GM18858 (cell line): ENCODE measurements around the gene SIAH1.
"Not testable (repeated sequence)": the region's sequence is repeated elsewhere in the genome, so short reads cannot be mapped to it uniquely, and the experiment has no call there.

Experiments
- ATAC-seq: cut with Tn5 transposase; IDR thresholded peaks from one replicate; pipeline ENCODE4 v1.9.1; 2021; ENCODE audit not compliant: unreplicated experiment

SIAH1 gene

GRCh38 chr16:48385253-48386150 lies at the start of gene SIAH1:
Gene SIAH1, minus strand, starts transcription at chr16:48385413. Its CDS starts 22,985 bp downstream, at chr16:48362428.
- peak; percentile 37 for ATAC-seq

GRCh38 chr16:48434653-48435317 lies 49.6 kb upstream of the SIAH1 start:
- no peak for ATAC-seq

GRCh38 chr16:48433850-48434530 lies 48.8 kb upstream of the SIAH1 start:
- ATAC-seq, result no peak

- no peak for ATAC-seq
Measured at GRCh38 chr16:48433116-48433849, 48.1 kb upstream of the SIAH1 start.

GRCh38 chr16:48432136-48432535 lies 46.9 kb upstream of the SIAH1 start:
- peak; percentile 84 for ATAC-seq

- ATAC-seq, result no peak
Measured at GRCh38 chr16:48430890-48431289, 45.7 kb upstream of the SIAH1 start.

GRCh38 chr16:48426244-48427141 lies 41.3 kb upstream of the SIAH1 start:
- no peak for ATAC-seq

GRCh38 chr16:48422537-48422936 lies 37.3 kb upstream of the SIAH1 start:
- ATAC-seq, result no peak

GRCh38 chr16:48421741-48422140 lies 36.5 kb upstream of the SIAH1 start:
- ATAC-seq, result no peak

- ATAC-seq, result no peak
Measured at GRCh38 chr16:48420437-48420836, 35.2 kb upstream of the SIAH1 start.

GRCh38 chr16:48416617-48417016 lies 31.4 kb upstream of the SIAH1 start:
- ATAC-seq, result not testable (repeated sequence)

- no peak for ATAC-seq
Measured at GRCh38 chr16:48413272-48413671, 28.1 kb upstream of the SIAH1 start.

- no peak for ATAC-seq
Measured at GRCh38 chr16:48409839-48410632, 24.8 kb upstream of the SIAH1 start.

GRCh38 chr16:48408688-48409087 lies 23.5 kb upstream of the SIAH1 start:
- ATAC-seq, result no peak

GRCh38 chr16:48405907-48406306 lies 20.7 kb upstream of the SIAH1 start:
- ATAC-seq, result no peak

GRCh38 chr16:48405153-48405552 lies 19.9 kb upstream of the SIAH1 start:
- ATAC-seq, result no peak

GRCh38 chr16:48402547-48402946 lies 17.3 kb upstream of the SIAH1 start:
- ATAC-seq, result not testable (repeated sequence)

GRCh38 chr16:48395375-48395774 lies 10.2 kb upstream of the SIAH1 start:
- no peak for ATAC-seq

GRCh38 chr16:48394355-48394703 lies 9.1 kb upstream of the SIAH1 start:
- ATAC-seq, result no peak
